HG03097 (cell line): ENCODE measurements around the gene TCP11.

Experiments
- ATAC-seq: cut with Tn5 transposase; IDR thresholded peaks from one replicate; pipeline ENCODE4 v1.9.1; 2021; ENCODE audit not compliant: unreplicated experiment, low FRiP score

Gene TCP11

GRCh38 chr6:35083507-35083906, 57.6 kb downstream of the TCP11 start:
- ATAC-seq: no peak

DNA sequence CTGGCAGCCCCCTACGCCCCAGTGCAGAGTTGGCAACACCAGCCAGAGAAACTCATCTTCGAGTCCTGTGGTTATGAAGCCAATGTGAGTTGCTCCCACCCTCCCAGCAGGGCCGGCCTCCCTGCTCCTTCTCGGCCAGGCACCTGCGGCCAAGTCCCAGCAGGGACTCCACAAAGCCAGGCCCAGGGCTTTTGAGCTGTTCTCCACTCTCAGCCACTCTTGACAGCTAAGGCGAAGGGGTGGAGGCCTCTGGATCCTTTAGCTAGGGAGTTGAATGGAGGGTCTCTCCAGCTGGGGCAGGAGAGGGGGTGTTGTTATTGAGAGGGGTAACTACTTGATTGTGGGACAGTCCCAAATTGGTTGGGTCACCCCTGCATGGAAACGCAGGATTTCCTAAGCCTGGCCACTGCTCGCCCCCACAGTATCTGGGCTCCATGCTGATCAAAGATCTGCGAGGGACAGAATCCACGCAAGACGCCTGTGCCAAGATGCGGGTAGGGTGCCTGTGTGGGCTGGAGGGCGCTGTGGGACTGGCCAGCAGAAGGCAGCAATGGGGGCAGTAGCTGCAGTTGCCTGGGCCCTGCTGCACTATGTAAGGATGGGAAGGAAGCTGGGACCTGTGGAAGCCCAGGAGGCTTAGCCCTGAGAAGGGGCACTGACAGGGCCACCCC, 58.3 kb downstream of the TCP11 start:
- no peak for ATAC-seq

- ATAC-seq: no peak
Observed at GRCh38 chr6:35082046-35082732, 59.0 kb downstream of the TCP11 start.

DNA sequence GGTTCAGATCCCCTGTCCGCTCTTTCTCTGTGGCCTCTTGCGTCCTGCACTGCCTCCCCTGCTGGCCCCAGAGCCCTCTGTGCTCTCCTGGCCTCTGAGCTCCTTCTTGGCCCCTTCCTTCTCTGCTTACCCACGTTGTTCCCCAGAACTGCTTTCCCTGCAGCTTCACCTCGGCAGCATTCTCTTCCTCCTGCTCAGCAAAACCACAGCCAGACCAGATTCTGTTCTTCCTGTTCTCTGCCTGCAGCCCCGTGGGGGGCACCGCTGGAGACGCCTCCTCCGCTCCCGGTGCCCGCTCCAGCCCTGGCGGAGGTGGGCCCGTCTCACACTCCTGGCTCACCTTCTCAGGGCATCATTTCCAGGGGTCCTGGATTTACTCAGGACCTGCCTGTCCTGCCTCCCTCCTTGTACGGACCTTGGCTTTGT, 59.7 kb downstream of the TCP11 start:
- ATAC-seq: no peak

- ATAC-seq: no peak
Observed at GRCh38 chr6:35080821-35081425, 60.2 kb downstream of the TCP11 start.

GRCh38 chr6:35080016-35080680, 61.0 kb downstream of the TCP11 start:
- ATAC-seq: no peak

DNA sequence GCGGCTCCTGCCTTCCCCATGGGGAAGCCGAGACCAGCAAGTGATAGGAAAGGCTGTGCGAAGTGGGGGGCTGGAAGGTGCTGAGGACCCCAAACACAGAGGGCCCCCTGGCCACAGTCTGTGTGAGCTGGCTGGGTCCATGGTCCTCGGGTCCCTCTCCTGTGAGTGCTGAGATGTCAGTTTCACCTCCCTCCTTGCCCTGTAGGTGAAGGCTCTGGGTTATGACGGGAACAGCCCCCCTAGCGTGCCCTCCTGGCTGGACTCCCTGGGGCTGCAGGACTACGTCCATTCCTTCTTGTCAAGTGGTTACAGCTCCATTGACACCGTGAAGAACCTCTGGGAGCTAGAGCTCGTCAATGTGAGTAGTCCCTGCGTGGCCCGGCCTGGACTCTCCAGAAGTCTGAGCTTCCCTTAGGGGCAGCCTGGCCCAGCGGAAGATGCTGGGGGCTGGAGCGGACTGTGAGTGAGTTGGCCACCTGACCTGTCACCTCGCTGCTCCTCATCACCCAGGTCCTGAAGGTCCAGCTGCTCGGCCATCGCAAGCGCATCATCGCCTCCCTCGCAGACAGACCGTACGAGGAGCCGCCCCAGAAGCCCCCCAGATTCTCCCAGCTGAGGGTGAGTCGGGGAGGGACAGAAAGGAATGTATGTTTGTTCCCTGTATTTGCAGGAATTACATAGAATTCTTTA, 61.7 kb downstream of the TCP11 start:
- ATAC-seq: no peak

DNA sequence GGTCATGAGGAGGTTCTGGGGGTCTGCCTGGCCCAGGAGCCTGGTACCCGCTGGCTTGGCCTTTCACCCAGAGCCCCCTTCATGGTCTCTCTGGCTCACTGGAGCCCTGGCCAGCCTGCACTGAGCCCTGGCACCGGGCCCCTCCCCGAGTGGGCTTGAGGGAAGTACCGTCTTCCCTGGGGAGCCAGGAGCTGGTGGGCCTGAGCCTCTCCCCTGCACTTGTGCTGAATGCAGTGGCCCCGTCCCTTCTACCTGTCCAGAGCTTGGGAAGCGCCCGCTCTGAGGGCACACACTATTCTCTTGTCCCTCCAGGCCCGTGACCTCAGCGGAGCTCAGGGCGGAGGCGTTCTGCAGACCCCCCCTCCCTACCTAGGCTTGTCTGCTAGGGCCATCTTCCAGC, 62.2 kb downstream of the TCP11 start:
- no peak for ATAC-seq

DNA sequence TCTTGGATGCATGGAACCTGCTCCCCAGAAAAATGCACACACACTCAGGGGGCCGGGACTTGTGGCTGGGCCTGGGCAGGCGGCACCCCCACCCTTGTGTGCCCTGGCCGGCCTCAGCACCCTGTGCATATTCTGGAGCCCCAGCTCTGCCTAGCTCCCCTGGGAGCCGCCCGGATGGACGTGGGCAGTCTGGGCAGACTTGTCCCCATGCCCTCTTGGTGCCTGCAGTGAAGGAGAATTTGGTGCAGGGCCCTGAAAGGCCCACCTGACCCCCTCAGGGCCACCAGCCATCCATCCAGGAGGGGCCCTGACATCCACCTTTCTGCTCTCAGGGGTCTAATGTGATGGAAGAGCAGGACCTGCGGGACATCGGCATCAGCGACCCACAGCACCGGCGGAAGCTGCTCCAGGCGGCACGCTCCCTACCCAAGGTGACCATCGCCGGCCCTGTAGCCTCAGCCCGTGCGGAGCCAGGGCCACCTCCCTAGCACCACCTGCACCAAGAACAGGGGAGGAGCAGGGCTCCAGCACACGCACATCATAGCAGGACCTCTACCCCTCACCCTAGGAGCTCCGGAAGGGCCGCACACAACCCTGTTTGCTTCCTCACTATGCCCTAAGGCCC, 62.8 kb downstream of the TCP11 start:
- no peak for ATAC-seq

- ATAC-seq: no peak
Observed at GRCh38 chr6:35077713-35078105, 63.4 kb downstream of the TCP11 start.

GRCh38 chr6:35076997-35077712, 64.0 kb downstream of the TCP11 start:
- no peak for ATAC-seq

GRCh38 chr6:35073766-35074471, 67.2 kb downstream of the TCP11 start:
- no peak for ATAC-seq

- ATAC-seq: no peak
Observed at GRCh38 chr6:35073211-35073610, 67.9 kb downstream of the TCP11 start.

DNA sequence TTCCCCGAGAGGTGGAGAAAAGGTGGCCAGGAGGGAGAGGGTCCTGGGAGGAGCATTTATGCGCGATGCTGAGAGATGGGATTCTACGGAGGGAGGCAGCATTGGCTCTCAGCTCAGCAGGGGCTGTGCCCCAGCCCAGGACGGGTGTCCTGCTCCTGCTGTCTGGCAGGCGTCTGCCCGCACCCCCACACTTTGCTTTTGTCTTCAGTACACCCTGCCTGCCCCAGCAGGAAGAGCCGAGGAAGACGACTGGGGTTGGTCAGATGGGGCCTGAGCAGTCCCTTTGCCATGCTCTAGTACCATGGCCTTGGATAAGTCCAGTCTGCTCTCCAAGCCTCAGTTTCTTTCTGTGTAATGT, 68.5 kb downstream of the TCP11 start:
- no peak for ATAC-seq

DNA sequence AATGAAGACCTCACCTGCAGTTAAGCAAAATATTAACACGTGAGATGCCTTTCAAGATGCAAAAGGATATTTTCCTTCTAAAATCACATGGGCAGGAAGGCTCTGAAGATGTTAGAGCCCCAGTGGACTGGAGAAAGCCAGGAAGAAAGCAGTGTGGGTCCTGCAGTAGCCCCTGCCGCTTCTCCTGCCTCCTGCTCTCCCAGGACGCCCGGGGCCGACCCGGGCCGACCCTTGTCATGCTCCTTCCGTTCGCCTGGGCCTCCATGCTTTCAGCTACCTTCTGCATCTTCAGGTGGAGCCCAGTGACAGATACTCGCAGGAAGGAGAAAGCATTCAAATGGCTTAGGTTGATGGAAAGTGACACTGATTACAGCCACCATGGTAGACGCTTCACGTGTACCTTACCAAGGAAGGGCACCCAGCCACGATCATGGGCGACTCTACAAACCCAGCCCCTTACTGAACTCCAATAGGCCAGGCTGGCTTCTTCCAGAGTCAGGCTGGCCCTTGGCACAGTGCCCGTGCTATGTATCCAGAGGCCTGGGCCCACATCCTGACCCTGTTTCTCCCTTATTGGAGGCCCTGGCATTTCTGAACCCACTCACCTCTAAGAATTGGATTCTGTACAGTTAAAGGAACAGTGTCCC, 69.0 kb downstream of the TCP11 start:
- ATAC-seq: no peak

DNA sequence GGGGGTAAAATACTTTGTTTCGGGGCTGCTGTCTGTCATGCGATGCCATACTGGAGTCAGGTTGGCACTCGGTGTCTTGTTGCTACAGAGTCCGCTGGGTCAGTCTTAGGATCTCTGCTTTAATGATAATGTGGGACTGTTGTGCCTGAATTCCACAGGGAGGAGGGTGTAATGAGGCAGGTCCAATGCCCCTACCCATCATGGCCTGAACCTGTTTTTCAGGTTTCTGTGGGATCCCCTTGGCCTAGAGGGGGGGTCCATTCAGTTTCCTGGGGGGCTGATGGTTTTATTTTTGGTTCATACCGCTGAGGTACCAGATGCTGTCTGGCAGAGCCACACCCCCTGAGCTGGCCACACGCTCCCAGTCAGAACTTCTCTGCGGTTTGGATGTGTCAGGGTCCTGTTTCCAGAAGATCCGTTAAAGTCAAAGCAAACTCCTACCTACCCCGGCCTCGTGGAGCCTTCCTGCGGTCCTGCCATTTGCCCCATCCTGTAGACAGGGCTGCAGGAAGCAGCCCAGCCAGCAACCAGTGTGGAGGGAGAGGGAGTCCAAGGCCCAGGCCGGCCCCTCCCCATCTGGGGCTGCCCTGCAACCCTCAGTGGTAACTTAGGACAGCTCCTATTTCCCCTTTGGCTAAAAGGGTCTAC, 69.7 kb downstream of the TCP11 start:
- no peak for ATAC-seq

GRCh38 chr6:35070111-35070510, 71.0 kb downstream of the TCP11 start:
- ATAC-seq: no peak

- ATAC-seq: no peak
Observed at GRCh38 chr6:35069262-35069661, 71.9 kb downstream of the TCP11 start.
